ENCODE data around the gene OR13C5. TPM values are rescaled to one million over a fixed set of nuclear protein-coding genes. Genes with fewer than 3 reads are reported as not detected.

The OR13C5 gene
- total RNA-seq, 1 donor from 2014 or later = not detected

GRCh38 chr9:104586496-104587180, 12.6 kb downstream of the OR13C5 start:
- H3K4me2 ChIP-seq (ENCODE audit: low read length) = no peak overlapping the region
- FAIRE-seq = no peak
- no peaks in the 10 kb centered on the region for H3K36me3 ChIP-seq (ENCODE audit: insufficient read depth, low read length)
- H3K9ac ChIP-seq (ENCODE audit: low read length) = no peak overlapping the region
- no peak overlapping the region for H3K4me3 ChIP-seq (ENCODE audit: insufficient read depth, low read depth, low read length)
- no peaks in the 10 kb centered on the region for H3K9me3 ChIP-seq (ENCODE audit: insufficient read depth, low read depth, low read length)
- H3K27me3 ChIP-seq (ENCODE audit: insufficient read depth, low read length) = no peaks in the 10 kb centered on the region
- DNase-seq (ENCODE audit: low read depth) = no peak
- no peaks in the 10 kb centered on the region for H3K79me2 ChIP-seq (ENCODE audit: insufficient read depth, low read length)
- H3K4me1 ChIP-seq (ENCODE audit: insufficient read depth, low read length) = no peaks in the 10 kb centered on the region
- no peak overlapping the region for H3K4me3 Mint-ChIP-seq (ENCODE audit: unreplicated experiment)
- no peak overlapping the region for H2AFZ ChIP-seq (ENCODE audit: low read depth, low read length)
- TF ChIP-seq, protein P1, sequence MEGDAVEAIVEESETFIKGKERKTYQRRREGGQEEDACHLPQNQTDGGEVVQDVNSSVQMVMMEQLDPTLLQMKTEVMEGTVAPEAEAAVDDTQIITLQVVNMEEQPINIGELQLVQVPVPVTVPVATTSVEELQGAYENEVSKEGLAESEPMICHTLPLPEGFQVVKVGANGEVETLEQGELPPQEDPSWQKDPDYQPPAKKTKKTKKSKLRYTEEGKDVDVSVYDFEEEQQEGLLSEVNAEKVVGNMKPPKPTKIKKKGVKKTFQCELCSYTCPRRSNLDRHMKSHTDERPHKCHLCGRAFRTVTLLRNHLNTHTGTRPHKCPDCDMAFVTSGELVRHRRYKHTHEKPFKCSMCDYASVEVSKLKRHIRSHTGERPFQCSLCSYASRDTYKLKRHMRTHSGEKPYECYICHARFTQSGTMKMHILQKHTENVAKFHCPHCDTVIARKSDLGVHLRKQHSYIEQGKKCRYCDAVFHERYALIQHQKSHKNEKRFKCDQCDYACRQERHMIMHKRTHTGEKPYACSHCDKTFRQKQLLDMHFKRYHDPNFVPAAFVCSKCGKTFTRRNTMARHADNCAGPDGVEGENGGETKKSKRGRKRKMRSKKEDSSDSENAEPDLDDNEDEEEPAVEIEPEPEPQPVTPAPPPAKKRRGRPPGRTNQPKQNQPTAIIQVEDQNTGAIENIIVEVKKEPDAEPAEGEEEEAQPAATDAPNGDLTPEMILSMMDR (IDR thresholded peaks at IDR 0.05; ENCODE audit: insufficient read depth, low read depth, low read length) = no peak
- no peak for TF ChIP-seq EZH2 (IDR thresholded peaks at IDR 0.05; ENCODE audit: insufficient read depth, low read length)
- no peaks in the 10 kb centered on the region for H3K9me3 Mint-ChIP-seq (ENCODE audit: unreplicated experiment)
- H4K20me1 ChIP-seq (ENCODE audit: insufficient read depth, low read length) = no peaks in the 10 kb centered on the region
- no peaks in the 10 kb centered on the region for H3K4me1 Mint-ChIP-seq (ENCODE audit: low read depth, unreplicated experiment)
- no peaks in the 10 kb centered on the region for H3K27me3 Mint-ChIP-seq (ENCODE audit: low read depth, unreplicated experiment)
- H3K36me3 Mint-ChIP-seq (ENCODE audit: low read depth, unreplicated experiment) = no peaks in the 10 kb centered on the region
- no peak overlapping the region for H3K27ac Mint-ChIP-seq (ENCODE audit: unreplicated experiment)
- H3K27ac ChIP-seq (ENCODE audit: low read depth, low read length) = no peak overlapping the region

DNA sequence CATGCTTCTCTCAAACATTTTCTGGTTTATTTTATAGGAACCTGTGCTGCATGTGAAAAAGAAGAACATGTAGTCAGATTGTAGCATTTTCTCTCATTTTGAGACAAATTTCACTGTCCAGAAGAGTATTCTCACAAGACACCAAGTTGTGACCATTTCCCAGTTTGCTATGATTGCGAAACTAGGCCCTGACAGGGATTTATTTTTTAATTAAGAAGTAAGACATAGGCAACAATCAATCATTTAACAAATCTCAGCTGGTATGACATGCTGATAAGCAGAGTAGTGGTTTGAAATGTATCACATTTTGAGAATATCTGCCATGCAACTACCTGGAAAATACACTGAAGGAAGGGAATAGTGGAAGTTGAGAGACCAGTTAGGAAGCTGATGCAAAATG, 18.7 kb downstream of the OR13C5 start:
- H3K27ac ChIP-seq (ENCODE audit: low read depth, low read length) = no peak overlapping the region
- no peak for FAIRE-seq
- H3K27me3 Mint-ChIP-seq (ENCODE audit: low read depth, unreplicated experiment) = no peaks in the 10 kb centered on the region
- no peaks in the 10 kb centered on the region for H4K20me1 ChIP-seq (ENCODE audit: insufficient read depth, low read length)
- no peaks in the 10 kb centered on the region for H3K9me3 Mint-ChIP-seq (ENCODE audit: unreplicated experiment)
- H3K9ac ChIP-seq (ENCODE audit: low read length) = no peak overlapping the region
- no peak overlapping the region for H3K4me3 ChIP-seq (ENCODE audit: insufficient read depth, low read depth, low read length)
- no peaks in the 10 kb centered on the region for H3K4me1 Mint-ChIP-seq (ENCODE audit: low read depth, unreplicated experiment)
- no peaks in the 10 kb centered on the region for H3K4me1 ChIP-seq (ENCODE audit: insufficient read depth, low read length)
- H3K27me3 ChIP-seq (ENCODE audit: insufficient read depth, low read length) = no peaks in the 10 kb centered on the region
- no peak for DNase-seq (ENCODE audit: low read depth)
- no peak overlapping the region for H3K4me3 Mint-ChIP-seq (ENCODE audit: unreplicated experiment)
- no peak overlapping the region for H3K27ac Mint-ChIP-seq (ENCODE audit: unreplicated experiment)
- H3K9me3 ChIP-seq (ENCODE audit: insufficient read depth, low read depth, low read length) = no peaks in the 10 kb centered on the region
- no peaks in the 10 kb centered on the region for H3K79me2 ChIP-seq (ENCODE audit: insufficient read depth, low read length)
- no peak for TF ChIP-seq EZH2 (IDR thresholded peaks at IDR 0.05; ENCODE audit: insufficient read depth, low read length)
- TF ChIP-seq, protein P1 (IDR thresholded peaks at IDR 0.05; ENCODE audit: insufficient read depth, low read depth, low read length) = no peak
- no peak overlapping the region for H2AFZ ChIP-seq (ENCODE audit: low read depth, low read length)
- no peaks in the 10 kb centered on the region for H3K36me3 Mint-ChIP-seq (ENCODE audit: low read depth, unreplicated experiment)
- no peaks in the 10 kb centered on the region for H3K36me3 ChIP-seq (ENCODE audit: insufficient read depth, low read length)
- no peak overlapping the region for H3K4me2 ChIP-seq (ENCODE audit: low read length)

- no peak overlapping the region for H2AFZ ChIP-seq (ENCODE audit: low read depth, low read length)
- H3K27me3 Mint-ChIP-seq (ENCODE audit: low read depth, unreplicated experiment) = no peaks in the 10 kb centered on the region
- no peak overlapping the region for H3K9ac ChIP-seq (ENCODE audit: low read length)
- no peak overlapping the region for H3K4me3 ChIP-seq (ENCODE audit: insufficient read depth, low read depth, low read length)
- no peaks in the 10 kb centered on the region for H3K4me1 ChIP-seq (ENCODE audit: insufficient read depth, low read length)
- no peaks in the 10 kb centered on the region for H4K20me1 ChIP-seq (ENCODE audit: insufficient read depth, low read length)
- H3K36me3 ChIP-seq (ENCODE audit: insufficient read depth, low read length) = no peaks in the 10 kb centered on the region
- no peak overlapping the region for H3K4me2 ChIP-seq (ENCODE audit: low read length)
- peaks cover 9% of the 10 kb centered on the region for H3K9me3 Mint-ChIP-seq (ENCODE audit: unreplicated experiment)
- DNase-seq (ENCODE audit: low read depth) (no peak), FAIRE-seq (no peak)
- H3K79me2 ChIP-seq (ENCODE audit: insufficient read depth, low read length) = no peaks in the 10 kb centered on the region
- no peak for TF ChIP-seq EZH2 (IDR thresholded peaks at IDR 0.05; ENCODE audit: insufficient read depth, low read length)
- TF ChIP-seq, protein P1 (IDR thresholded peaks at IDR 0.05; ENCODE audit: insufficient read depth, low read depth, low read length) = no peak
- H3K4me1 Mint-ChIP-seq (ENCODE audit: low read depth, unreplicated experiment) = no peaks in the 10 kb centered on the region
- no peaks in the 10 kb centered on the region for H3K36me3 Mint-ChIP-seq (ENCODE audit: low read depth, unreplicated experiment)
- no peak overlapping the region for H3K27ac ChIP-seq (ENCODE audit: low read depth, low read length)
- no peaks in the 10 kb centered on the region for H3K9me3 ChIP-seq (ENCODE audit: insufficient read depth, low read depth, low read length)
- H3K4me3 Mint-ChIP-seq (ENCODE audit: unreplicated experiment) = no peak overlapping the region
- no peak overlapping the region for H3K27ac Mint-ChIP-seq (ENCODE audit: unreplicated experiment)
- H3K27me3 ChIP-seq (ENCODE audit: insufficient read depth, low read length) = no peaks in the 10 kb centered on the region
Observed at GRCh38 chr9:104577263-104577662, 21.9 kb downstream of the OR13C5 start.
